Mammary epithelial cell (primary cell): ENCODE measurements around the gene TMEM229B.

ENCODE experiments used
- CTCF ChIP-seq, 2 donors: IDR thresholded peaks in 1 of 2; conservative IDR thresholded peaks in 1 of 2; 2 replicates each; pipeline ENCODE4 v1.5.1; 2011 to 2012; ENCODE audit warnings: inconsistent platforms in 2 of 2, low read length in 2 of 2, mild to moderate bottlenecking in 2 of 2, control low read depth in 1 of 2, low read depth in 1 of 2; ENCODE audit not compliant: insufficient read depth in 1 of 2; ENCODE audit errors: extremely low read depth in 1 of 2
- EZH2 ChIP-seq: IDR thresholded peaks from 2 replicates; pipeline ENCODE4 v1.6.1; 2012; ENCODE audit warnings: low read length, inconsistent platforms, borderline replicate concordance

GRCh38 chr14:67524634-67524963 lies 36.1 kb upstream of the TMEM229B start:
- no peak for TF ChIP-seq CTCF (conservative IDR thresholded peaks at IDR 0.05 in 1 of 2, IDR thresholded peaks at IDR 0.05 in 1 of 2; ENCODE audit: extremely low read depth in 1 of 2, insufficient read depth in 1 of 2, low read depth in 1 of 2, low read length in 2 of 2)
- TF ChIP-seq EZH2 = no peak
